HG02610 (cell line): ENCODE data around the gene SRGAP1.
"Not testable (repeated sequence)": the region's sequence is repeated elsewhere in the genome, so short reads cannot be mapped to it uniquely, and the experiment has no call there.

Experiments
- ATAC-seq: cut with Tn5 transposase; IDR thresholded peaks from one replicate; pipeline ENCODE4 v1.9.1; 2021; ENCODE audit warnings: mild to moderate bottlenecking, moderate library complexity; ENCODE audit not compliant: unreplicated experiment

Gene SRGAP1

DNA sequence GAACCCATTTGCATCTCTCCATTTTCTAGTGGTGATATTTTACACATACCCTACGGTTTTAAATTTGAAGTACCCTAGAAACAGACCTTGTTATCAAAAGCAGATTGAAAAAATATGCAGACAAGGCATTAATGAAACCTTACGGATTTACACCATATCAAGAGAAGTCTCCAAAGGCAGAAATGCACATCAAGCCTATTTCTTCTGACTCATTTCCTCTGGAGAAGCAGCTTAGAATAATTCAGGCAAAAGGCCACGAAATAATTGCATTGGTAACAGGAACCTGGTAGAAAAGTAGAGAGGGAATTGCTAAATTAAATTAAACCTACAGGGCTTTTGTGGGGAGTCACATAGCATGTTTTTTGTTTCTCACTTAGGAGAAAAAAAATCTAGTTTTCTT is 342.9 kb downstream of the SRGAP1 start:
- no peak for ATAC-seq

DNA sequence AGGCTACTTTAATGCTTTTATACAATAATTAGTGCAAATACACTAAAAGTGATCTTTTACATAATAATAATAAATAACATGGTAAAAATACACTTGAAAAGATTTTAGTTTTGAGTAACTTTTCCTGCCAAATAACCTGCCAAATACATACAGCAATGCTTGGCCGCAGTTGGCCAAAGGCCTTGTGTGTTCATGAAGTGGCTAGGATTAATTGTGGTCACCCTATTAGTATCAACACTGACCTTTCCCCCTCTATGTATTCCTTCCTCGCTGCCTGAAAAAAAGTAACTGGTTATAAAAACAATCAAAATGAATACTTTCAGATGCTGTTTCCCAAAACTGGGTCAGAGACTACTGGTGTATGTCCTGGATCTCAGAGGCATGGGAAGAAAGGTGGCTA is 343.3 kb downstream of the SRGAP1 start:
- ATAC-seq: no peak

GRCh38 chr12:64189530-64189929 is 345.0 kb downstream of the SRGAP1 start:
- no peak for ATAC-seq

DNA sequence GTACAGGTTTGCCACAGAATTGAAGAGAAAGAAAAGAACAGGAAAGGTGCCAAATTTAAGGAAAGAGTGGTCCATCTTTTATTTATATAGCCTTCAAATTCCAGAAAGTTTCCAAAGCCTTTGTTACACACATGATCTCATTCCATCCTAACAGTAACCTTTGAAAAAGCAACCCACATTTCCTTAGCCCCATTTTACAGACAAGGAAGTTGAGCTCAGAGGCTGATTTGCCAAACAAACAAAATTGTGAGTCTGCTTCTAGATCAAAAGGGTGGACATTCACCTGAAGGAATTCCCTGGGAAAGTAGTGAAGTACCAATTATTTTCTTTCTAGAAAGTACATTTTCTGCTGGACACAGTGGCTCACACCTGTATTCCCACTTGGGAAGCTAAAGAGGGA is 345.6 kb downstream of the SRGAP1 start:
- ATAC-seq: no peak

DNA sequence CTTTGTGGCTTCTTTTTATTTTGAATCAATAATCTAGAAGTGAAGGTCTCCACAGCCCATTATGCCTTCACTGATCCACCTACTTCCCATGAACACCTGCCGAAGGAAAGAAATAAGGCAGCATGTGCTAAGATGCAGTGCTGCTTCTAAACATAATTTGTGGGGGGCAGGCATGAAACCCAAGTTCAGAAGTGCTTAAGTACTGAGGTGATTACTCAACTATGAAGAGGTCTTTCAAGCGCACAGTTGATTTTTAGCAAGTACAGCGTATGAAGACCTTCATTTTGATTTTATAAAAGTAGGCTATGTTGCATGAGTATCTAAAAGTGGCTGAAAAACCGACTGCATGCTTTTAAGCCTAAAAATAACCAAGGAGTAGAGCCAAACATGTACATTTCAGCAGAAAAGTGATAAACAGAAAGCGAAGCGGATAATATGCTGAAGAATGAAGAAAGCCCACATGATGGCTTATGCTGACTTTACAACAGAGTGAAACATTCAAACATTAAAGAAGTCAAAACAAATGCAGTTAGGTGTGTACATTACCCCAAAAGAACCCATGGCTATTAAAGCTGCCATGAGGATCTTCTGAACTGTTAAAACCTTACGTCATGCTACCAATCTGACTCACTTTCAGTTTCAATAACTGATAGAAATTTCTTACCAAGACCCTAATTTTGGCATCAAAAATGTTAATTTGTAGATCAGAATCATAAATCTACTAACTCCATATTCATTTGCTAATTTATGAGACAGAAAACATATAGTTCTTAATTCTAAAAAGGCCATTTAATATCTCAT is 348.3 kb downstream of the SRGAP1 start:
- ATAC-seq: peak; percentile 98

DNA sequence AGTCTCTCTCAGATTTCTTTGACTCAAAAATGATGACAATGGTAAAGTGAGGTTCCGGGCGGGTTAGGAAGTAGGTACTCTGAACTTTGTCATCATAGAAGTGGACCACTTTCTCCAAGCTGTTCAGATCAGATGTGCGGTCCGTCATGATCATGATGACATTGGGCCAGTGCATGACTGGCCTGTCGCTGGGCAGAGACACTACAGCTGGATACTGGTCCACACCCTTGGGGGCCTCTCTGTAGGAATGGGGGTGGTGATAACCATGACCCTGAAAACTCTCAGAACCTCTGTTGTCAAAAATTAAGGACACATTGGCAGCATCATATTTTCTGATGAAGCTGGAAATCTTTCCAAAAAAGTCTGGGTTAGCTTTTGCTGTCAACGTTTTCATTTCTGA is 349.4 kb downstream of the SRGAP1 start:
- no peak for ATAC-seq

GRCh38 chr12:64194333-64195149 is 350.0 kb downstream of the SRGAP1 start:
- no peak for ATAC-seq

- ATAC-seq: not testable (repeated sequence)
Measured at GRCh38 chr12:64195841-64196240, 351.3 kb downstream of the SRGAP1 start.

DNA sequence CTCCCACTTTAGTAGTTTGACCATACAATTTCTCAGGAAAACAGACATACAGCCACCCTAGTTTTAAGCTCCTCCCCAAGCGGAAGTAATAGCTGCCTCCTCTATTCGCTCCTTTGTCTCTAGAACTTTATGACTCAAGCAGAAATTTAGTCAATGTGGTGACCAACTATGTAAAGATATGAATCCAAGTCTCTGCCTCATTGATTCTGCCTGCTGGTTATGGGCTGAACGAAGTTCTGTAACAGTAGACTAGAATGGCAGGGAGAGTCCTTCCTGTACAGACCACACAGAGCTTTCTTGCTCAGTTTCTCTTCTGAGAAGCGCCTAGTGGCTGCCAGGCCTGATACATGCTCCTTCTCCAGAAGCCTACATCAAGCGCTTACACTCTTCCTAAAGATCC is 358.5 kb downstream of the SRGAP1 start:
- ATAC-seq: no peak

GRCh38 chr12:64203775-64204174 is 359.3 kb downstream of the SRGAP1 start:
- no peak for ATAC-seq

DNA sequence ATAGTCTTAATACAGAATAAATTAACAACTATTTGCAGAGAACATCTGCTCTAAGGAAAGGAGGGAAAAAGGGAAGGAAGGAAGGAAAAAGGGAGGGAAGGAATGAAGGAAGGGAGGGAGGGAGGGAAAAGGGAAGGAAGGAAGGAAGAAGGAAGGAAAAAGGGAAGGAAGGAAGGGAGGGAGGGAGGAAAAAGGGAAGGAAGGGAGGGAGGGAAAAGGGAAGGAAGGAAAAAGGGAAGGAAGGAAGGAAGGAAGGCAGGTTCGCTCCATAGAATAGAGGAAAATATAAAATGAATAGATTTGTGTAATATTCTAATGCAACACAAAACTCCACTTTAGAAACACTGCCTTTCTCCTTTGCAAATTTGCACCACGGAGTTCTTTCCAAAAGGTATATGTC is 361.0 kb downstream of the SRGAP1 start:
- ATAC-seq: no peak

GRCh38 chr12:64207453-64207852 is 363.0 kb downstream of the SRGAP1 start:
- ATAC-seq: no peak
